ENCODE measurements around the gene LRRC40.
"Not testable (repeated sequence)": the region's sequence is repeated elsewhere in the genome, so short reads cannot be mapped to it uniquely, and the experiment has no call there.

Gene LRRC40

GRCh38 chr1:70204139-70204538 lies 1.2 kb downstream of the LRRC40 start:
- no peak for DNase-seq

GRCh38 chr1:70202173-70202758 lies 3.1 kb downstream of the LRRC40 start:
- no peak for DNase-seq

GRCh38 chr1:70200065-70200464 lies 5.3 kb downstream of the LRRC40 start:
- DNase-seq = no peak

GRCh38 chr1:70196333-70196732 lies 9.0 kb downstream of the LRRC40 start:
- DNase-seq = no peak

- peak; percentile 3 for DNase-seq
Observed at GRCh38 chr1:70195342-70195741, 10.0 kb downstream of the LRRC40 start.

- no peak for DNase-seq
Observed at GRCh38 chr1:70194601-70195000, 10.8 kb downstream of the LRRC40 start.

- not testable (repeated sequence) for DNase-seq
Observed at GRCh38 chr1:70192446-70192845, 12.9 kb downstream of the LRRC40 start.

GRCh38 chr1:70190180-70190579 lies 15.2 kb downstream of the LRRC40 start:
- no peak for DNase-seq

- DNase-seq = no peak
Observed at GRCh38 chr1:70188522-70188921, 16.9 kb downstream of the LRRC40 start.

GRCh38 chr1:70185181-70185580 lies 20.2 kb downstream of the LRRC40 start:
- DNase-seq = not testable (repeated sequence)

- DNase-seq = no peak
Observed at GRCh38 chr1:70171512-70171911, 33.9 kb downstream of the LRRC40 start.

- no peak for DNase-seq
Observed at GRCh38 chr1:70169018-70169839, 36.1 kb downstream of the LRRC40 start.

GRCh38 chr1:70168283-70168682 lies 37.1 kb downstream of the LRRC40 start:
- no peak for DNase-seq

GRCh38 chr1:70164350-70164749 lies 41.0 kb downstream of the LRRC40 start:
- no peak for DNase-seq

- DNase-seq = no peak
Observed at GRCh38 chr1:70156529-70157120, 48.8 kb downstream of the LRRC40 start.

- no peak for DNase-seq
Observed at GRCh38 chr1:70153739-70154138, 51.6 kb downstream of the LRRC40 start.

- DNase-seq = no peak
Observed at GRCh38 chr1:70150444-70150843, 54.9 kb downstream of the LRRC40 start.

- no peak for DNase-seq
Observed at GRCh38 chr1:70146488-70146887, 58.9 kb downstream of the LRRC40 start.

- DNase-seq = no peak
Observed at GRCh38 chr1:70143048-70143659, 62.2 kb downstream of the LRRC40 start.

- DNase-seq = no peak
Observed at GRCh38 chr1:70142075-70142474, 63.3 kb downstream of the LRRC40 start.

GRCh38 chr1:70140894-70141293 lies 64.5 kb downstream of the LRRC40 start:
- DNase-seq = no peak

GRCh38 chr1:70140343-70140742 lies 65.0 kb downstream of the LRRC40 start:
- no peak for DNase-seq

GRCh38 chr1:70134148-70134547 lies 71.2 kb downstream of the LRRC40 start:
- no peak for DNase-seq

Data from right kidney (tissue), 1 donor.